ENCODE data around the gene CHST15. TPM values are rescaled to one million over a fixed set of nuclear protein-coding genes. Genes with fewer than 3 reads are reported as not detected.
A peak's percentile ranks its signal among the peaks of the same experiment; 100 is the strongest.

CHST15 gene
- total and polyA plus RNA-seq, 2 donors, result 7.7 to 12.4 TPM

DNA sequence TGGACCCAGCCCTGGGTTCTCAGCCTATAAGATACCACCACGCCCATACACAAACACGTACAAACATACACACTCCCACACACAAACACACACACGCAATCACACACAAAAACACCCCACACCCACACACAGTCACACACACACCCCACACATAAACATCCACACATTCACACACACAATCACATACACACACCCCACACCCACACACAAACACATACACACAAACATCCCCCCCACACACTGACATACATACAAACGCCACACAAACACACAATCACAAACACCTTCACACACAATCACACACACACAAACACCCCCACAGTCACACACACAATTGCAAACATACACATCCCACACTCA lies 122.5 kb downstream of the CHST15 start:
- H3K4me3 ChIP-seq (ENCODE audit: low read length in 2 of 2), result no peak overlapping the region
- H3K4me1 ChIP-seq (ENCODE audit: control insufficient read depth in 2 of 2, insufficient read depth in 2 of 2, low read length in 2 of 2), result peaks cover 0 to 4% of the 10 kb centered on the region in 2 donors
- H3K27me3 ChIP-seq (ENCODE audit: control insufficient read depth in 2 of 2, insufficient read depth in 1 of 2, low read length in 1 of 2), result peaks cover 23 to 79% of the 10 kb centered on the region in 2 donors
- WGBS, result 85% methylated on average over 4 of the region's 4 CpGs
- H3K9me3 ChIP-seq (ENCODE audit: control insufficient read depth in 2 of 2, insufficient read depth in 1 of 2, low read length in 1 of 2), result no peaks in the 10 kb centered on the region
- H3K27ac ChIP-seq (ENCODE audit: low read depth in 1 of 2, low read length in 1 of 2), result no peak overlapping the region
- no peaks in the 10 kb centered on the region for H3K36me3 ChIP-seq (ENCODE audit: control insufficient read depth in 2 of 2, insufficient read depth in 2 of 2, low read length in 1 of 2)
- no peak for DNase-seq (ENCODE audit: low read depth in 6 of 9, low spot score in 9 of 9)

- Histone ChIP-seq H3K4me3 (ENCODE audit: low read length in 2 of 2) (no peak overlapping the region), H3K36me3 (ENCODE audit: control insufficient read depth in 2 of 2, insufficient read depth in 2 of 2, low read length in 1 of 2) (no peaks in the 10 kb centered on the region), H3K9me3 (ENCODE audit: control insufficient read depth in 2 of 2, insufficient read depth in 1 of 2, low read length in 1 of 2) (no peaks in the 10 kb centered on the region), H3K4me1 (ENCODE audit: control insufficient read depth in 2 of 2, insufficient read depth in 2 of 2, low read length in 2 of 2) (peaks cover 0 to 4% of the 10 kb centered on the region in 2 donors), H3K27me3 (ENCODE audit: control insufficient read depth in 2 of 2, insufficient read depth in 1 of 2, low read length in 1 of 2) (peaks cover 23 to 84% of the 10 kb centered on the region in 2 donors), H3K27ac (ENCODE audit: low read depth in 1 of 2, low read length in 1 of 2) (no peak overlapping the region)
- DNase-seq (ENCODE audit: low read depth in 6 of 9, low spot score in 9 of 9), result no peak
- 48% methylated on average over 25 of the region's 25 CpGs for WGBS
Observed at GRCh38 chr10:123970207-123970926, 123.0 kb downstream of the CHST15 start.

DNA sequence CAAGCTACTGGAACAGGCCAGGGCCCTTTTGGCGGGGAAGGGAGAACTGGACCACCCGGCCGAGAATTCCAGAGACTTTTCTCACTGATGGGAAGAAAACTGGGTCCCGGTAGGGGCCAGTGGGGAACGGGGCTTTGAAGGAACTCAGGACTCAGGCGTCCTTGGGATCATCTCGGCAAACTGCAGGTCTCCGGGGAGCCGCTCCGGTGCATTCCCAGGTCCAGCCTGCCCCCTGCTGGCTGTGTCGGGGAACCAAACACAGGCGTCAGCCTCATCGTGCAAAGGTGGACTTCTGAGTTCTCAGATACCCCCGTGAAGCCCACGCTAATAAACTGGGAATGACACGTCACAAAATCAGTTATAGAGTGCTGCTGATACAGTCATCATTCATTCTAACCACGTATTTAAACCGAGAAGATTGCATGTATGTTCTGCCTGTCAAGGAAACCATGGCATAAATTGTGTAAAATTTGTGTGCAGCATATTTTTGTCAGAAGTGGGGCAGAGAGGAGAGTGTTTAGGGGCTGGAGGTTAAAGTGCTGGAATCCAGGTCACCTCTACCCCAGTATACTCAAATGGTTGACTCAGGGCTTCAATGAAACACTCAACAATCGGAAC lies 125.7 kb downstream of the CHST15 start:
- H3K36me3 ChIP-seq (ENCODE audit: control insufficient read depth in 2 of 2, insufficient read depth in 2 of 2, low read length in 1 of 2), result no peaks in the 10 kb centered on the region
- peaks cover 11 to 73% of the 10 kb centered on the region in 2 donors for H3K27me3 ChIP-seq (ENCODE audit: control insufficient read depth in 2 of 2, insufficient read depth in 1 of 2, low read length in 1 of 2)
- DNase-seq (ENCODE audit: low read depth in 6 of 9, low spot score in 9 of 9), result peak; percentile 4 to 58 (median 23)
- peaks cover 0 to 4% of the 10 kb centered on the region in 2 donors for H3K4me1 ChIP-seq (ENCODE audit: control insufficient read depth in 2 of 2, insufficient read depth in 2 of 2, low read length in 2 of 2)
- H3K9me3 ChIP-seq (ENCODE audit: control insufficient read depth in 2 of 2, insufficient read depth in 1 of 2, low read length in 1 of 2), result no peaks in the 10 kb centered on the region
- H3K27ac ChIP-seq (ENCODE audit: low read depth in 1 of 2, low read length in 1 of 2), result no peak overlapping the region
- 13% methylated on average over 19 of the region's 19 CpGs for WGBS
- H3K4me3 ChIP-seq (ENCODE audit: low read length in 2 of 2), result no peak overlapping the region

- no peak for DNase-seq (ENCODE audit: low read depth in 6 of 9, low spot score in 9 of 9)
- peaks cover 7 to 72% of the 10 kb centered on the region in 2 donors for H3K27me3 ChIP-seq (ENCODE audit: control insufficient read depth in 2 of 2, insufficient read depth in 1 of 2, low read length in 1 of 2)
- no peaks in the 10 kb centered on the region for H3K36me3 ChIP-seq (ENCODE audit: control insufficient read depth in 2 of 2, insufficient read depth in 2 of 2, low read length in 1 of 2)
- H3K4me3 ChIP-seq (ENCODE audit: low read length in 2 of 2), result no peak overlapping the region
- H3K9me3 ChIP-seq (ENCODE audit: control insufficient read depth in 2 of 2, insufficient read depth in 1 of 2, low read length in 1 of 2), result no peaks in the 10 kb centered on the region
- 91% methylated on average over 7 of the region's 7 CpGs for WGBS
- H3K4me1 ChIP-seq (ENCODE audit: control insufficient read depth in 2 of 2, insufficient read depth in 2 of 2, low read length in 2 of 2), result peaks cover 0 to 4% of the 10 kb centered on the region in 2 donors
- no peak overlapping the region for H3K27ac ChIP-seq (ENCODE audit: low read depth in 1 of 2, low read length in 1 of 2)
Observed at GRCh38 chr10:123966896-123967231, 126.5 kb downstream of the CHST15 start.

GRCh38 chr10:123965973-123966895 lies 127.2 kb downstream of the CHST15 start:
- DNase-seq (ENCODE audit: low read depth in 6 of 9, low spot score in 9 of 9), result no peak
- Histone ChIP-seq H3K4me3 (ENCODE audit: low read length in 2 of 2) (no peak overlapping the region), H3K27ac (ENCODE audit: low read depth in 1 of 2, low read length in 1 of 2) (no peak overlapping the region), H3K4me1 (ENCODE audit: control insufficient read depth in 2 of 2, insufficient read depth in 2 of 2, low read length in 2 of 2) (peaks cover 0 to 4% of the 10 kb centered on the region in 2 donors), H3K9me3 (ENCODE audit: control insufficient read depth in 2 of 2, insufficient read depth in 1 of 2, low read length in 1 of 2) (no peaks in the 10 kb centered on the region), H3K36me3 (ENCODE audit: control insufficient read depth in 2 of 2, insufficient read depth in 2 of 2, low read length in 1 of 2) (no peaks in the 10 kb centered on the region), H3K27me3 (ENCODE audit: control insufficient read depth in 2 of 2, insufficient read depth in 1 of 2, low read length in 1 of 2) (peaks cover 4 to 66% of the 10 kb centered on the region in 2 donors)
- WGBS, result 73% methylated on average over 13 of the region's 13 CpGs

- no peaks in the 10 kb centered on the region for H3K36me3 ChIP-seq (ENCODE audit: control insufficient read depth in 2 of 2, insufficient read depth in 2 of 2, low read length in 1 of 2)
- 88% methylated on average over 3 of the region's 3 CpGs for WGBS
- H3K4me1 ChIP-seq (ENCODE audit: control insufficient read depth in 2 of 2, insufficient read depth in 2 of 2, low read length in 2 of 2), result peaks cover 0 to 4% of the 10 kb centered on the region in 2 donors
- H3K27ac ChIP-seq (ENCODE audit: low read depth in 1 of 2, low read length in 1 of 2), result no peak overlapping the region
- no peak overlapping the region for H3K4me3 ChIP-seq (ENCODE audit: low read length in 2 of 2)
- DNase-seq (ENCODE audit: low read depth in 6 of 9, low spot score in 9 of 9), result no peak
- peaks cover 4 to 54% of the 10 kb centered on the region in 2 donors for H3K27me3 ChIP-seq (ENCODE audit: control insufficient read depth in 2 of 2, insufficient read depth in 1 of 2, low read length in 1 of 2)
- H3K9me3 ChIP-seq (ENCODE audit: control insufficient read depth in 2 of 2, insufficient read depth in 1 of 2, low read length in 1 of 2), result no peaks in the 10 kb centered on the region
Observed at GRCh38 chr10:123964953-123965352, 128.4 kb downstream of the CHST15 start.

DNA sequence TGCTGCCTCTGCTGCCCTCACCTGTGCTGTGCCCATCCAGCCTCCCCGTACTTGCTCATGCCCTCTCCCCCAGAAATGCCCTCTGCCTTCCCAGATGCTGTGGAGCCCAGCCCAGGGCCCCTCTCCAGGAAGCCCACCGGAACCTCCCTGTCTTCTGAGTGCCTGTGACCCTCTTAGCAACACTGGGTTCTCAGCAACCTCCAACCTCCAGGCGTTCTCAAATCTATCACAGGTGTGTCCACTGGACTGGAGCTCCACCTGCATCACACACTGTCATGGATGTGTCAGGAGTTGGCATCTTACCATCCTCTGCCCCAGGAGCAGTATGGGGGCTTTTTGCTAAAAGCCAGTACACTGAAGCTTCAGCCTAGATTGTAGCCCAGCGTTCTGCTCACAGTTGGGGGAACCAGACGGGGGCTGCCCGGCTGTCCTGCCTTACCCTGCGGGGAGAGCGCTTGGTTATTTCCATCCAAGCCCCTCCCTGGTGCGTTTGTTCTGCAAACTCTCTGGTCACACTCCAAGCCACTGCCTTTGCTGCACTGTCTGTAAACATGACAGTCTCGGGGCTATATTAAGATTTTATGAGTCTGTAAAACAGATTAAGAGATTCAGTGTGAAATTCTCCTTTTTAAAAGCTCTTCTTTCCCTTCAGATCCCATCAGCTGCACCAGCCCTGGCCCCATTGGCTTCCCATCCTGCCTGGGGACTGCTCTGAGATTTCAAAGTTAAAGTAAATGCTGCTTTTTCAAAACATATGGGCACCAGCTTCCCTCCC lies 130.5 kb downstream of the CHST15 start:
- Histone ChIP-seq H3K4me3 (ENCODE audit: low read length in 2 of 2) (no peak overlapping the region), H3K27me3 (ENCODE audit: control insufficient read depth in 2 of 2, insufficient read depth in 1 of 2, low read length in 1 of 2) (peaks cover 1 to 39% of the 10 kb centered on the region in 2 donors), H3K27ac (ENCODE audit: low read depth in 1 of 2, low read length in 1 of 2) (no peak overlapping the region), H3K36me3 (ENCODE audit: control insufficient read depth in 2 of 2, insufficient read depth in 2 of 2, low read length in 1 of 2) (no peaks in the 10 kb centered on the region), H3K9me3 (ENCODE audit: control insufficient read depth in 2 of 2, insufficient read depth in 1 of 2, low read length in 1 of 2) (no peaks in the 10 kb centered on the region), H3K4me1 (ENCODE audit: control insufficient read depth in 2 of 2, insufficient read depth in 2 of 2, low read length in 2 of 2) (peaks cover 0 to 4% of the 10 kb centered on the region in 2 donors)
- WGBS, result 74% methylated on average over 10 of the region's 10 CpGs
- no peak for DNase-seq (ENCODE audit: low read depth in 6 of 9, low spot score in 9 of 9)

GRCh38 chr10:123958241-123958640 lies 135.2 kb downstream of the CHST15 start:
- Histone ChIP-seq H3K27ac (ENCODE audit: low read depth in 1 of 2, low read length in 1 of 2) (no peak overlapping the region), H3K4me1 (ENCODE audit: control insufficient read depth in 2 of 2, insufficient read depth in 2 of 2, low read length in 2 of 2) (no peaks in the 10 kb centered on the region), H3K36me3 (ENCODE audit: control insufficient read depth in 2 of 2, insufficient read depth in 2 of 2, low read length in 1 of 2) (no peaks in the 10 kb centered on the region), H3K9me3 (ENCODE audit: control insufficient read depth in 2 of 2, insufficient read depth in 1 of 2, low read length in 1 of 2) (no peaks in the 10 kb centered on the region), H3K4me3 (ENCODE audit: low read length in 2 of 2) (no peak overlapping the region), H3K27me3 (ENCODE audit: control insufficient read depth in 2 of 2, insufficient read depth in 1 of 2, low read length in 1 of 2) (peaks cover 0 to 11% of the 10 kb centered on the region in 2 donors)
- no peak for DNase-seq (ENCODE audit: low read depth in 6 of 9, low spot score in 9 of 9)
- 40% methylated on average over 2 of the region's 2 CpGs for whole genome bisulfite sequencing

Measured in thymus (tissue), 11 donors.